PFSK-1 (cell line): ENCODE results near the gene KIAA1755.
A peak's percentile ranks its signal among the peaks of the same experiment; 100 is the strongest.

Experiments
- FOXP2 ChIP-seq: optimal IDR thresholded peaks from 2 replicates; pipeline ENCODE3; 2011; ENCODE audit warnings: borderline replicate concordance, control low read depth, inconsistent platforms; ENCODE audit not compliant: insufficient read depth; ENCODE audit errors: extremely low read length, extremely low read depth
- POLR2AphosphoS5 ChIP-seq: IDR thresholded peaks from 2 replicates; pipeline ENCODE4 v1.6.1; 2012; ENCODE audit warnings: low read depth, mild to moderate bottlenecking, control low read depth, low read length, moderate library complexity
- REST ChIP-seq, 2 experiments: IDR thresholded peaks; 2 replicates each; pipeline versions ENCODE4 v1.6.1 to v1.8.0; 2011 to 2012; ENCODE audit warnings: low read depth in 2 of 2, low read length in 2 of 2, control low read depth in 1 of 2, inconsistent platforms in 1 of 2, mild to moderate bottlenecking in 1 of 2, moderate library complexity in 1 of 2; ENCODE audit not compliant: insufficient read depth in 1 of 2
- SIN3A ChIP-seq: IDR thresholded peaks from 2 replicates; pipeline ENCODE4 v1.6.1; 2012; ENCODE audit warnings: mild to moderate bottlenecking, low read length, moderate library complexity, borderline replicate concordance; ENCODE audit not compliant: insufficient read depth
- TAF1 ChIP-seq: IDR thresholded peaks from 2 replicates; pipeline ENCODE4 v1.6.1; 2012; ENCODE audit warnings: low read length, control low read depth, borderline replicate concordance; ENCODE audit not compliant: insufficient read depth

Gene KIAA1755

DNA sequence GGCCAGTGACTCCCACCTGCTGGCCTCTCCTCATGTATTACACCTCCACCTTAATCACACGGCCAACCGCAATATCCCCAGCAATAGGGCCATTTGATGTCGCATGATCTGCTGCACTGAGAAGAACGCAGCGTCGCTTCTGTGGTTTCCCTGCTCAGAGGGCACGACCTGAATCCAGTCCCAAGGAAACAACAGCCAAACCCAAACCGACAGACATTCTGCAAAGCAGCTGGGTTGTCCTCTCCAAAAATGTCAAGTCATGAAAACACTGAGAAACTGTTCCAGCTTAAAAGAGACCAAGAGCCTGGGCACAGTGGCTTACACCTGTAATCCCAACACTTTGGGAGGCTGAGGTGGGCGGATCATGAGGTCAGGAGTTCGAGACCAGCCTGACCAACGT, 35.9 kb upstream of the KIAA1755 start:
- TF ChIP-seq REST (IDR thresholded peaks at IDR 0.05; ENCODE audit: insufficient read depth in 1 of 2, low read depth in 2 of 2, low read length in 2 of 2) (no peak), FOXP2 (no peak), TAF1 (no peak), SIN3A (no peak), POLR2AphosphoS5 (no peak)

GRCh38 chr20:38295811-38296210, 35.3 kb upstream of the KIAA1755 start:
- TF ChIP-seq REST (IDR thresholded peaks at IDR 0.05; ENCODE audit: insufficient read depth in 1 of 2, low read depth in 2 of 2, low read length in 2 of 2) (no peak), TAF1 (no peak), SIN3A (no peak), POLR2AphosphoS5 (0 out of 2 replicates have a peak, but pooled peaks have one; percentile 11), FOXP2 (no peak)

- TF ChIP-seq SIN3A: no peak
- TF ChIP-seq TAF1: no peak
- no peak for TF ChIP-seq REST (IDR thresholded peaks at IDR 0.05; ENCODE audit: insufficient read depth in 1 of 2, low read depth in 2 of 2, low read length in 2 of 2)
- TF ChIP-seq FOXP2: no peak
- TF ChIP-seq POLR2AphosphoS5: no peak
Measured at GRCh38 chr20:38294076-38294591, 33.6 kb upstream of the KIAA1755 start.

DNA sequence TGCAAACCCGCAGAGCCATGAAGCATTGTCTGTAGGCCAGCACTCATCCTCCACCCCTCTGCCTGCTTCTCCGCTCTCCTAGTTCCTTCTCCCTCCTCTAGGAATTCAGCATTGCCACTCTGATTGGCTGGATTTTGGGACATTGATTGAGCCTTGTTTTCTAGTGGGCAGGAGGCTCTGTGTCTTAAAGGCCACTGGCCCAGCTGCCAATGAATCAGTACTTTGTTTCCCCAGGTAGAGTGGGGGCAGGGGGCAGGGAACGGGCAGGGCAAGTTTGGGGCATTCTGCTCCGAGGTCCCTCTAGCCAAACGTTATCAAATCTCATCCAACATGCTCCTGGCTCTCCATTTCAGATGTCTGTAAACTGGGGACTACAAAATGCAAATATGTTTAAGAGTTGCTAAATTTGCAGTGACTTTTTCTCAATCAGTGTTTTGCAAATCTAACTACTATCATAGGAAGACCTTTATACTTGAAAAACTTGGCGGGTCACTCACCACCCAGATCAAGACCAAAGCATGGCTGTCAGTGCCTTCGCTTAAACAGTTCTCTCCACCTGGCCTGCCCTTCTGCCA, 33.0 kb upstream of the KIAA1755 start:
- no peak for TF ChIP-seq TAF1
- no peak for TF ChIP-seq REST (IDR thresholded peaks at IDR 0.05; ENCODE audit: insufficient read depth in 1 of 2, low read depth in 2 of 2, low read length in 2 of 2)
- no peak for TF ChIP-seq POLR2AphosphoS5
- TF ChIP-seq SIN3A: no peak
- no peak for TF ChIP-seq FOXP2

DNA sequence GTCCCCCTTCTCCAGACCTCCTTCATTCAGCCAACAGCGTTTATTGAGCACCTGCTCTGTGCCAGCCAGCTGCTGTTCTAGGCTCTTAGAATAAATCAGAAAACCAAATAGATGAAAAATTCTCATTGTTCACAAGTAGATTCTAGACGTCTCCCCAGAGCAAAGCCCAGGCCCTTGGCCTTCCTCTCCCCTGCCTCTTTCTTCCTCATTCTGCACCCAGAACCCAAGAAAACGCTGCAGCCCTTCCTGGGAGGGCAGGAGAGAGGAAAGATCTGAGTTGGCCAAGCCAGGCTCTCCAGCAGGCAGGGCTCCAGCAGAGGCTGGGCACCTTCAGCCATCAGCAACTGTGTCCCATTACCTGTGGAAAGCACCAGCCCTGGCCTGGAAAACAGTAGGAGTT, 31.4 kb upstream of the KIAA1755 start:
- TF ChIP-seq REST (IDR thresholded peaks at IDR 0.05; ENCODE audit: insufficient read depth in 1 of 2, low read depth in 2 of 2, low read length in 2 of 2): no peak
- TF ChIP-seq FOXP2: no peak
- TF ChIP-seq SIN3A: no peak
- no peak for TF ChIP-seq POLR2AphosphoS5
- no peak for TF ChIP-seq TAF1
